H1 (cell line): ENCODE results near the gene GIMAP7. TPM values are rescaled to one million over a fixed set of nuclear protein-coding genes. Genes with fewer than 3 reads are reported as not detected.

Experiments
- CTCF ChIA-PET: fragments of 300-600 bp; sonication (Branson Sonifier 250); formaldehyde crosslinking; loops from one replicate; lab custom pipeline; 2021; ENCODE audit not compliant: partially characterized antibody; lab: Charles Lee
- POLR2A ChIA-PET: fragments of 300-600 bp; sonication (Branson Sonifier 250); formaldehyde crosslinking; loops from one replicate; lab custom pipeline; 2021; ENCODE audit warnings: inconsistent platforms; ENCODE audit not compliant: partially characterized antibody; lab: Charles Lee
- DNase-seq, 2 experiments: peaks; one replicate each; pipeline versions ENCODE4 v3.0.0 to v3.0.0-alpha.2; 2010 to 2022; ENCODE audit warnings: low spot score in 2 of 2, low read depth in 1 of 2, mixed read lengths in 1 of 2
- FAIRE-seq: peaks from 2 replicates; lab custom pipeline; 2011; peaks lifted over from hg19 to GRCh38; lab: Jason Lieb, UNC
- H2AFZ ChIP-seq: 2 replicates; pipeline ENCODE4 v1.8.1; 2012; ENCODE audit warnings: low read length, inconsistent platforms
- H2AK5ac ChIP-seq: 2 replicates; pipeline ENCODE4 v1.6.1; 2013; ENCODE audit warnings: low read depth, low read length
- H2BK120ac ChIP-seq: replicated peaks from 2 replicates; pipeline ENCODE3; 2013; ENCODE audit warnings: low read depth, low read length, inconsistent platforms
- H2BK12ac ChIP-seq: 2 replicates; pipeline ENCODE4 v1.6.1; 2013; ENCODE audit warnings: low read depth, low read length
- H2BK15ac ChIP-seq: 2 replicates; pipeline ENCODE4 v1.6.1; 2013; ENCODE audit warnings: low read length
- H2BK20ac ChIP-seq: 2 replicates; pipeline ENCODE4 v1.6.1; 2013; ENCODE audit warnings: low read length
- H2BK5ac ChIP-seq: 2 replicates; pipeline ENCODE4 v1.6.1; 2013; ENCODE audit warnings: low read depth, low read length
- H3K14ac ChIP-seq: 2 replicates; pipeline ENCODE4 v1.6.1; 2013; ENCODE audit warnings: inconsistent platforms; ENCODE audit not compliant: insufficient read length
- H3K18ac ChIP-seq: 2 replicates; pipeline ENCODE4 v1.6.1; 2013; ENCODE audit warnings: low read length; ENCODE audit errors: extremely low read depth
- H3K23ac ChIP-seq: 2 replicates; pipeline ENCODE4 v1.6.1; 2013; ENCODE audit warnings: inconsistent platforms; ENCODE audit not compliant: insufficient read length
- H3K23me2 ChIP-seq: 2 replicates; pipeline ENCODE4 v1.6.1; 2013; ENCODE audit warnings: low read depth, low read length
- H3K27ac ChIP-seq: 2 replicates; pipeline ENCODE4 v1.6.1; 2011; ENCODE audit warnings: low read depth, low read length, inconsistent platforms
- H3K27me3 ChIP-seq, 4 experiments: replicated peaks in 1 of 4; 1 replicate in 1 of 4; 2 replicates in 3 of 4; pipeline versions ENCODE4 v1.6.1 to v1.8.1; 2011 to 2013; ENCODE audit warnings: low read length in 3 of 4, mild to moderate bottlenecking in 3 of 4, inconsistent platforms in 2 of 4, mixed read lengths in 2 of 4, moderate library complexity in 1 of 4; ENCODE audit not compliant: control insufficient read depth in 3 of 4, insufficient read depth in 3 of 4; ENCODE audit errors: extremely low read depth in 1 of 4
- H3K36me3 ChIP-seq, 4 experiments: 2 replicates each; pipeline versions ENCODE4 v1.6.1 to v1.8.1; 2011 to 2013; ENCODE audit warnings: mild to moderate bottlenecking in 4 of 4, low read length in 3 of 4, moderate library complexity in 2 of 4, control low read depth in 1 of 4, inconsistent platforms in 1 of 4; ENCODE audit not compliant: insufficient read depth in 4 of 4, control insufficient read depth in 2 of 4
- H3K4ac ChIP-seq: replicated peaks from 2 replicates; pipeline ENCODE3; 2013; ENCODE audit warnings: low read length, low read depth, mixed read lengths, inconsistent platforms; ENCODE audit not compliant: insufficient read length
- H3K4me1 ChIP-seq, 4 experiments: replicated peaks in 1 of 4; 1 replicate in 1 of 4; 2 replicates in 3 of 4; pipeline versions ENCODE4 v1.6.1 to v1.8.1; 2011 to 2013; ENCODE audit warnings: low read length in 3 of 4, inconsistent platforms in 2 of 4, mixed read lengths in 1 of 4; ENCODE audit not compliant: insufficient read depth in 4 of 4, control insufficient read depth in 3 of 4
- H3K4me2 ChIP-seq, 2 experiments: 2 replicates each; pipeline versions ENCODE4 v1.6.1 to v1.8.1; 2011 to 2013; ENCODE audit warnings: low read depth in 2 of 2, low read length in 2 of 2, control low read depth in 1 of 2, inconsistent platforms in 1 of 2, mild to moderate bottlenecking in 1 of 2; ENCODE audit not compliant: insufficient read depth in 1 of 2
- H3K4me3 ChIP-seq, 4 experiments: fragments of 200-600, 300-600 bp in 1 of 4; sonication (generic), shearing (Covaris generic), sonication (Bioruptor Twin) in 1 of 4; 2 replicates each; pipeline versions ENCODE4 v1.5.1 to v1.8.1; 2011 to 2016; ENCODE audit warnings: low read length in 4 of 4, low read depth in 3 of 4, control low read depth in 2 of 4, inconsistent platforms in 2 of 4, mild to moderate bottlenecking in 2 of 4, mixed read lengths in 1 of 4, moderate library complexity in 1 of 4; ENCODE audit not compliant: insufficient read depth in 2 of 4; ENCODE audit errors: extremely low read depth in 1 of 4
- H3K56ac ChIP-seq: replicated peaks from 2 replicates; pipeline ENCODE3; 2013; ENCODE audit warnings: low read depth, mild to moderate bottlenecking, mixed read lengths, low read length, inconsistent platforms; ENCODE audit not compliant: insufficient read length
- H3K79me1 ChIP-seq: 2 replicates; pipeline ENCODE4 v1.6.1; 2013; ENCODE audit warnings: low read depth, low read length, control low read depth
- H3K79me2 ChIP-seq, 2 experiments: 2 replicates each; pipeline versions ENCODE4 v1.6.1 to v1.8.1; 2012 to 2013; ENCODE audit warnings: low read length in 2 of 2, mild to moderate bottlenecking in 2 of 2, inconsistent platforms in 1 of 2; ENCODE audit not compliant: insufficient read depth in 2 of 2, control insufficient read depth in 1 of 2
- H3K9ac ChIP-seq, 4 experiments: replicated peaks in 1 of 4; 1 replicate in 1 of 4; 2 replicates in 3 of 4; pipeline versions ENCODE4 v1.6.1 to v1.8.1; 2011 to 2013; ENCODE audit warnings: low read depth in 3 of 4, low read length in 3 of 4, control low read depth in 2 of 4, mild to moderate bottlenecking in 2 of 4, moderate library complexity in 2 of 4, inconsistent platforms in 1 of 4; ENCODE audit errors: extremely low read depth in 1 of 4
- H3K9me3 ChIP-seq, 2 experiments: 2 replicates each; pipeline versions ENCODE4 v1.6.1 to v1.8.1; 2012 to 2013; ENCODE audit warnings: mild to moderate bottlenecking in 2 of 2, moderate library complexity in 2 of 2, control low read depth in 1 of 2, inconsistent platforms in 1 of 2, low read depth in 1 of 2, low read length in 1 of 2, mixed read lengths in 1 of 2; ENCODE audit not compliant: insufficient read depth in 2 of 2
- H4K20me1 ChIP-seq, 2 experiments: replicated peaks in 1 of 2; 2 replicates each; pipeline versions ENCODE3 to v1.8.1; 2011 to 2013; ENCODE audit warnings: inconsistent platforms in 2 of 2, low read length in 2 of 2, mild to moderate bottlenecking in 1 of 2; ENCODE audit not compliant: insufficient read depth in 2 of 2, control insufficient read depth in 1 of 2
- H4K5ac ChIP-seq: 2 replicates; pipeline ENCODE4 v1.6.1; 2013; ENCODE audit warnings: low read length, low read depth, mixed read lengths, inconsistent platforms; ENCODE audit not compliant: insufficient read length
- H4K8ac ChIP-seq: 2 replicates; pipeline ENCODE4 v1.8.0; 2013; ENCODE audit warnings: mild to moderate bottlenecking, moderate library complexity, low read length, inconsistent platforms; ENCODE audit not compliant: insufficient read depth; ENCODE audit errors: extremely low read depth
- H4K91ac ChIP-seq: replicated peaks from 2 replicates; pipeline ENCODE3; 2013; ENCODE audit warnings: low read length, mixed read lengths, inconsistent platforms; ENCODE audit not compliant: insufficient read length
- BACH1 ChIP-seq: IDR thresholded peaks from 2 replicates; pipeline ENCODE4 v1.6.1; 2012; ENCODE audit warnings: low read length, improper control_type of control experiment
- CEBPB ChIP-seq: IDR thresholded peaks from 2 replicates; pipeline ENCODE4 v1.6.1; 2012; ENCODE audit warnings: low read depth, low read length
- CREB1 ChIP-seq: IDR thresholded peaks from 2 replicates; pipeline ENCODE4 v1.6.1; 2012; ENCODE audit warnings: inconsistent platforms
- EGR1 ChIP-seq: IDR thresholded peaks from 2 replicates; pipeline ENCODE4 v1.6.1; 2011; ENCODE audit warnings: low read depth, low read length, borderline replicate concordance
- EP300 ChIP-seq, 2 experiments: IDR thresholded peaks; 1 replicate in 1 of 2; 2 replicates in 1 of 2; pipeline ENCODE4 v1.6.1; 2011 to 2012; ENCODE audit warnings: low read depth in 2 of 2, low read length in 2 of 2, mild to moderate bottlenecking in 2 of 2, borderline replicate concordance in 1 of 2, inconsistent platforms in 1 of 2, moderate library complexity in 1 of 2
- GTF2F1 ChIP-seq: IDR thresholded peaks from 2 replicates; pipeline ENCODE4 v1.6.1; 2012; ENCODE audit warnings: low read depth, low read length, improper control_type of control experiment, borderline replicate concordance
- JUND ChIP-seq: IDR thresholded peaks from 2 replicates; pipeline ENCODE4 v1.6.1; 2011; ENCODE audit warnings: mild to moderate bottlenecking, improper control_type of control experiment, low read length
- MAFK ChIP-seq: IDR thresholded peaks from 2 replicates; pipeline ENCODE4 v1.6.1; 2012; ENCODE audit warnings: low read depth, mild to moderate bottlenecking, improper control_type of control experiment, low read length
- MAX ChIP-seq: IDR thresholded peaks from 2 replicates; pipeline ENCODE4 v1.6.1; 2012; ENCODE audit warnings: inconsistent platforms
- POLR2AphosphoS5 ChIP-seq: IDR thresholded peaks from 2 replicates; pipeline ENCODE4 v1.6.1; 2011; ENCODE audit warnings: low read depth, low read length
- RAD21 ChIP-seq, 2 experiments: IDR thresholded peaks in 1 of 2; conservative IDR thresholded peaks in 1 of 2; 2 replicates each; pipeline ENCODE4 v1.6.1; 2011; ENCODE audit warnings: low read depth in 2 of 2, low read length in 2 of 2, improper control_type of control experiment in 1 of 2, inconsistent platforms in 1 of 2, mild to moderate bottlenecking in 1 of 2, moderate library complexity in 1 of 2
- SP4 ChIP-seq: IDR thresholded peaks from 2 replicates; pipeline ENCODE4 v1.6.1; 2012; ENCODE audit warnings: low read length, inconsistent platforms
- TAF7 ChIP-seq: optimal IDR thresholded peaks from 2 replicates; pipeline ENCODE3; 2011; ENCODE audit warnings: low read depth, mild to moderate bottlenecking, inconsistent platforms, low read length, moderate library complexity, borderline replicate concordance
- YY1 ChIP-seq: IDR thresholded peaks from 2 replicates; pipeline ENCODE4 v1.6.1; 2011; ENCODE audit warnings: low read depth, mild to moderate bottlenecking, low read length
- WGBS, 2 experiments: shearing (Covaris generic) in 1 of 2; methylation state at CpG; one replicate each; pipeline versions ENCODE4 v1.1.6 to v1.1.7; 2013 to 2015; ENCODE audit warnings: low lambda C conversion rate in 2 of 2, mixed read lengths in 2 of 2, inconsistent platforms in 1 of 2, low coverage in 1 of 2, missing lambda C conversion rate in 1 of 2; ENCODE audit not compliant: insufficient replicate concordance in 2 of 2, insufficient coverage in 1 of 2, insufficient read length in 1 of 2; ENCODE audit errors: extremely low coverage in 1 of 2, missing lambda C conversion rate in 1 of 2; 5-methylcytosine and 5-hydroxymethylcytosine counted together
- polyA plus RNA-seq, 7 experiments: library from polyadenylated mRNA; depleted of rRNA in 3 of 7; stranded (reverse) in 5 of 7; unstranded in 2 of 7; fragments of >200 nt in 5 of 7; fragments of 200-250 nt in 2 of 7; gene quantifications; 1 replicate in 5 of 7; 2 replicates in 1 of 7; 4 replicates in 1 of 7; pipeline versions ENCODE4 v1.2.1 to v1.2.3, GENCODE V29; 2011 to 2013; ENCODE audit warnings: missing spikeins in 2 of 7, mixed read lengths in 2 of 7
- total RNA-seq: library from RNA; stranded (reverse); fragmentation: NEBNext Ultra II Directional; extraction: Animal tissue kit (Norgen Biotek cat#: 25700); gene quantifications from 2 replicates; pipeline ENCODE4 v1.2.1, GENCODE V29; 2021
- TF ChIP-seq, protein P1 (sequence below): IDR thresholded peaks from 2 replicates; pipeline ENCODE4 v1.6.1; 2012; ENCODE audit warnings: inconsistent platforms

GIMAP7 gene
- total and polyA plus RNA-seq, 2 of the 8 experiments (the other 6 are each of a cell fraction or from before 2014, with no cell fraction given): not detected

DNA sequence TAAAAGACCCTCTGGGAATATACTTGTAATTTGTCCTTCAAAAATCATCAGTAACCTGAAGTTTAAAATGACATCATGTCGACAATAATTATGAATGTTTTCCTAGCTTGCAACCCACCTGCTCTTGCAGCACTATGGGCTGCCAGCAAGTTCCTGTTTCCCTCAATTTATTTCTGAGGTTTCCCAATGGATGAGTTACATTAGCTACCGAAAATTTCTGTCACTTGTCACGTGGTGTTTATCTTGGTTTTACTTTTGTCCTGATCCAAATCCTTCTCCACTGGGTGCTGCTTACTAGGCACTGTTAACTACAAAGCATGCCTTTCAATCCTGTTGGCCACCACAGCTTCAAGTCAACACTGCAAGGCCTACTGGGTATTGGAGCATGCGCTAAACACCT is 32.8 kb upstream of the GIMAP7 start:
- Histone ChIP-seq H3K23ac (no peak overlapping the region), H3K56ac (no peak overlapping the region), H3K4me2 (no peak overlapping the region), H3K23me2 (no peaks in the 10 kb centered on the region), H3K79me2 (no peaks in the 10 kb centered on the region), H2BK15ac (no peak overlapping the region), H2BK20ac (no peak overlapping the region), H2AK5ac (no peak overlapping the region), H2BK120ac (no peak overlapping the region), H3K18ac (no peak overlapping the region), H3K9ac (no peak overlapping the region), H3K27ac (no peak overlapping the region), H3K27me3 (no peaks in the 10 kb centered on the region), H2AFZ (no peak overlapping the region), H3K4me1 (peaks cover 0 to 3% (median 0%) of the 10 kb centered on the region in 4 experiments; a peak in 1 of 7 replicates), H3K14ac (no peak overlapping the region), H3K36me3 (no peaks in the 10 kb centered on the region), H4K20me1 (no peaks in the 10 kb centered on the region), H4K5ac (no peak overlapping the region), H3K79me1 (no peaks in the 10 kb centered on the region), H3K4ac (no peak overlapping the region), H3K9me3 (no peaks in the 10 kb centered on the region), H2BK5ac (no peak overlapping the region), H3K4me3 (no peak overlapping the region), H4K91ac (no peak overlapping the region), H4K8ac (no peak overlapping the region), H2BK12ac (no peak overlapping the region)
- CTCF ChIA-PET: interaction anchor here (1.3 kb wide), 1 partner anchor 33 kb away, joined by 5 read pairs; no protein-coding TSS in a partner anchor
- 94% methylated on average over 4 of the region's 4 CpGs; no CpG with 5 or more reads in 1 of the 2 experiments for WGBS, 2 experiments
- no peak for FAIRE-seq
- no peak for DNase-seq
- POLR2A ChIA-PET: no interaction called here
- TF ChIP-seq CREB1 (no peak), JUND (no peak), EGR1 (no peak), BACH1 (no peak), TAF7 (no peak), GTF2F1 (no peak), YY1 (no peak), CEBPB (no peak), RAD21 (IDR thresholded peaks at IDR 0.05 in 1 of 2, conservative IDR thresholded peaks at IDR 0.05 in 1 of 2; ENCODE audit: low read depth in 2 of 2, low read length in 2 of 2) (no peak), MAFK (no peak), MAX (no peak), EP300 (IDR thresholded peaks at IDR 0.05; ENCODE audit: borderline replicate concordance in 1 of 2, low read depth in 2 of 2, low read length in 2 of 2) (no peak), POLR2AphosphoS5 (no peak), SP4 (no peak)
- TF ChIP-seq, protein P1, sequence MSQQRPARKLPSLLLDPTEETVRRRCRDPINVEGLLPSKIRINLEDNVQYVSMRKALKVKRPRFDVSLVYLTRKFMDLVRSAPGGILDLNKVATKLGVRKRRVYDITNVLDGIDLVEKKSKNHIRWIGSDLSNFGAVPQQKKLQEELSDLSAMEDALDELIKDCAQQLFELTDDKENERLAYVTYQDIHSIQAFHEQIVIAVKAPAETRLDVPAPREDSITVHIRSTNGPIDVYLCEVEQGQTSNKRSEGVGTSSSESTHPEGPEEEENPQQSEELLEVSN: no peak
